ENCODE results near the gene CCRL2.
A peak's percentile ranks its signal among the peaks of the same experiment; 100 is the strongest.
"Not testable (repeated sequence)": the region's sequence is repeated elsewhere in the genome, so short reads cannot be mapped to it uniquely, and the experiment has no call there.

CCRL2 gene

GRCh38 chr3:46400000-46400734, 6.9 kb upstream of the CCRL2 start:
- Histone ChIP-seq H3K36me3 (no peaks in the 10 kb centered on the region), H4K20me1 (no peaks in the 10 kb centered on the region), H3K9me3 (replicated peaks in 1 of 11) (peaks cover 0 to 10% (median 0%) of the 10 kb centered on the region in 11 experiments; a peak in 4 of 22 replicates), H3K4me3 (no peak overlapping the region), H3K27me3 (no peaks in the 10 kb centered on the region), H3K4me1 (peaks cover 6 to 85% (median 19%) of the 10 kb centered on the region in 10 experiments; a peak in 19 of 20 replicates), H3K9ac (no peak overlapping the region), H3K27ac (peak overlapping the region in 3 of 11 experiments; percentile 8 to 44 (median 12); a peak in 5 of 22 replicates), H3K4me2 (peak overlapping the region in 3 of 11 experiments; percentile 56 to 85 (median 58); a peak in 6 of 22 replicates)
- TF ChIP-seq Cebpa-rat (IDR thresholded peaks at IDR 0.05) = no peak

GRCh38 chr3:46400846-46401245, 6.2 kb upstream of the CCRL2 start:
- H3K27me3 ChIP-seq = no peaks in the 10 kb centered on the region
- H3K27ac ChIP-seq = no peak overlapping the region
- no peak for TF ChIP-seq Cebpa-rat (IDR thresholded peaks at IDR 0.05)
- H3K36me3 ChIP-seq = no peaks in the 10 kb centered on the region
- no peak overlapping the region for H3K9ac ChIP-seq
- peak overlapping the region in 2 of 11 experiments; percentile 58 to 85; a peak in 3 of 22 replicates for H3K4me2 ChIP-seq
- H3K9me3 ChIP-seq (replicated peaks in 1 of 11) = peaks cover 0 to 10% (median 0%) of the 10 kb centered on the region in 11 experiments; a peak in 4 of 22 replicates
- peaks cover 13 to 85% (median 21%) of the 10 kb centered on the region in 10 experiments; a peak in 19 of 20 replicates for H3K4me1 ChIP-seq
- no peak overlapping the region for H3K4me3 ChIP-seq
- H4K20me1 ChIP-seq = no peaks in the 10 kb centered on the region

- Histone ChIP-seq H3K4me2 (0 out of 22 replicates have a peak overlapping the region, but pooled peaks of 1 of the 11 experiments have one; percentile 5), H3K4me3 (no peak overlapping the region), H3K9me3 (replicated peaks in 1 of 11) (peaks cover 0 to 10% (median 0%) of the 10 kb centered on the region in 11 experiments; a peak in 4 of 22 replicates), H3K36me3 (no peaks in the 10 kb centered on the region), H3K27ac (no peak overlapping the region), H3K4me1 (peaks cover 14 to 85% (median 21%) of the 10 kb centered on the region in 10 experiments), H4K20me1 (no peaks in the 10 kb centered on the region), H3K9ac (no peak overlapping the region), H3K27me3 (no peaks in the 10 kb centered on the region)
- no peak for TF ChIP-seq Cebpa-rat (IDR thresholded peaks at IDR 0.05)
Observed at GRCh38 chr3:46401579-46401978, 5.5 kb upstream of the CCRL2 start.

- not testable (repeated sequence) for H3K27ac ChIP-seq, H3K4me3 ChIP-seq, H3K9ac ChIP-seq, H3K27me3 ChIP-seq, H3K36me3 ChIP-seq, H4K20me1 ChIP-seq
- H3K9me3 ChIP-seq (replicated peaks in 1 of 11) = peaks cover 0 to 10% (median 0%) of the 10 kb centered on the region in 11 experiments; a peak in 4 of 22 replicates
- peak overlapping the region in 1 of 11 experiments; percentile 89; a peak in 1 of 22 replicates for H3K4me2 ChIP-seq
- peaks cover 26 to 79% (median 33%) of the 10 kb centered on the region in 10 experiments for H3K4me1 ChIP-seq
Observed at GRCh38 chr3:46402902-46403301, 4.2 kb upstream of the CCRL2 start.

GRCh38 chr3:46405301-46406019, 1.6 kb upstream of the CCRL2 start:
- H3K4me2 ChIP-seq = peak overlapping the region; percentile 19 to 91 (median 84); a peak in 18 of 22 replicates
- H3K36me3 ChIP-seq = peaks cover 0 to 17% (median 0%) of the 10 kb centered on the region in 11 experiments; a peak in 3 of 22 replicates
- no peaks in the 10 kb centered on the region for H3K27me3 ChIP-seq
- peak in 1 of 11 experiments; percentile 15; a peak in 1 of 22 replicates for TF ChIP-seq Cebpa-rat (IDR thresholded peaks at IDR 0.05)
- H3K4me3 ChIP-seq = 0 out of 20 replicates have a peak overlapping the region, but pooled peaks of 1 of the 10 experiments have one; percentile 2
- peaks cover 33 to 79% (median 40%) of the 10 kb centered on the region in 10 experiments for H3K4me1 ChIP-seq
- peaks cover 0 to 10% (median 0%) of the 10 kb centered on the region in 11 experiments; a peak in 4 of 22 replicates for H3K9me3 ChIP-seq (replicated peaks in 1 of 11)
- H3K27ac ChIP-seq = peak overlapping the region in 6 of 11 experiments; percentile 16 to 93 (median 90); a peak in 12 of 22 replicates
- no peaks in the 10 kb centered on the region for H4K20me1 ChIP-seq
- peak overlapping the region in 3 of 11 experiments; percentile 75 to 86 (median 80); a peak in 6 of 22 replicates for H3K9ac ChIP-seq

- Histone ChIP-seq H3K9ac (peak overlapping the region in 10 of 11 experiments; percentile 61 to 86 (median 75); a peak in 12 of 22 replicates), H3K4me3 (peak overlapping the region in 6 of 10 experiments; percentile 49 to 64 (median 55); a peak in 5 of 20 replicates), H3K27ac (peak overlapping the region; percentile 74 to 93 (median 87); a peak in 21 of 22 replicates)
Observed at GRCh38 chr3:46406443-46406787, 644 bp upstream of the CCRL2 start.

GRCh38 chr3:46407970-46408369, 911 bp downstream of the CCRL2 start:
- Histone ChIP-seq H3K9me3 (replicated peaks in 1 of 11) (peaks cover 0 to 8% (median 0%) of the 10 kb centered on the region in 11 experiments; a peak in 4 of 22 replicates), H3K27ac (peak overlapping the region; percentile 74 to 93 (median 87); a peak in 21 of 22 replicates), H3K36me3 (peaks cover 0 to 17% (median 0%) of the 10 kb centered on the region in 11 experiments; a peak in 3 of 22 replicates), H3K4me2 (peak overlapping the region; percentile 80 to 91 (median 87)), H3K9ac (peak overlapping the region; percentile 61 to 86 (median 75); a peak in 21 of 22 replicates), H3K27me3 (no peaks in the 10 kb centered on the region), H3K4me1 (peaks cover 39 to 94% (median 47%) of the 10 kb centered on the region in 10 experiments), H3K4me3 (peak overlapping the region; percentile 45 to 64 (median 54); a peak in 18 of 20 replicates), H4K20me1 (no peaks in the 10 kb centered on the region)
- no peak for TF ChIP-seq Cebpa-rat (IDR thresholded peaks at IDR 0.05)

More at GRCh38 chr3:46406443-46406787, 644 bp upstream of the CCRL2 start:
- Histone ChIP-seq H4K20me1 (no peaks in the 10 kb centered on the region), H3K9me3 (replicated peaks in 1 of 11) (peaks cover 0 to 10% (median 0%) of the 10 kb centered on the region in 11 experiments; a peak in 4 of 22 replicates), H3K27me3 (no peaks in the 10 kb centered on the region), H3K4me1 (peaks cover 33 to 79% (median 40%) of the 10 kb centered on the region in 10 experiments), H3K36me3 (peaks cover 0 to 17% (median 0%) of the 10 kb centered on the region in 11 experiments; a peak in 3 of 22 replicates), H3K4me2 (peak overlapping the region; percentile 80 to 91 (median 87))
- TF ChIP-seq Cebpa-rat (IDR thresholded peaks at IDR 0.05) = no peak

GRCh38 chr3:46408853-46409252, 1.8 kb downstream of the CCRL2 start:
- peaks cover 0 to 17% (median 0%) of the 10 kb centered on the region in 11 experiments; a peak in 3 of 22 replicates for H3K36me3 ChIP-seq
- TF ChIP-seq Cebpa-rat (IDR thresholded peaks at IDR 0.05) = no peak
- no peak overlapping the region for H3K27ac ChIP-seq
- H3K4me2 ChIP-seq = peak overlapping the region in 3 of 11 experiments; percentile 88 to 89 (median 88); a peak in 6 of 22 replicates
- peaks cover 46 to 95% (median 54%) of the 10 kb centered on the region in 10 experiments for H3K4me1 ChIP-seq
- peak overlapping the region in 2 of 11 experiments; percentile 30 to 75; a peak in 1 of 22 replicates for H3K9ac ChIP-seq
- H3K4me3 ChIP-seq = peak overlapping the region in 2 of 10 experiments; percentile 46 to 55; a peak in 2 of 20 replicates
- no peaks in the 10 kb centered on the region for H3K27me3 ChIP-seq
- peaks cover 0 to under 1% (median 0%) of the 10 kb centered on the region in 11 experiments; a peak in 1 of 22 replicates for H3K9me3 ChIP-seq (replicated peaks in 1 of 11)
- H4K20me1 ChIP-seq = no peaks in the 10 kb centered on the region

Data from BLaER1 treated with 17β-estradiol and CSF1 and Interleukin-3, amounts not matched to agents 10 nM and 100 nM (cell line).